Muscle of arm (tissue), 12 donors: ENCODE measurements around the gene NXT1. TPM values are rescaled to one million over a fixed set of nuclear protein-coding genes. Genes with fewer than 3 reads are reported as not detected.

ENCODE experiments used
- DNase-seq: peaks from one replicate; pipeline ENCODE4 v3.0.0-alpha.2; 2013
- polyA plus RNA-seq, 12 donors: library from polyadenylated mRNA; unstranded; fragments of 120-200 nt; gene quantifications; one replicate each; pipeline ENCODE4 v1.2.1, GENCODE V29; 2013; ENCODE audit not compliant: insufficient read length in 12 of 12

Gene NXT1
- polyA plus RNA-seq, 12 donors, result 8.0 to 17.3 (median 10.8) TPM; not detected in 1

- peak; percentile 99 for DNase-seq
These were observed 7.4 kb downstream of the NXT1 start for GRCh38 chr20:23357767-23358562.

DNA sequence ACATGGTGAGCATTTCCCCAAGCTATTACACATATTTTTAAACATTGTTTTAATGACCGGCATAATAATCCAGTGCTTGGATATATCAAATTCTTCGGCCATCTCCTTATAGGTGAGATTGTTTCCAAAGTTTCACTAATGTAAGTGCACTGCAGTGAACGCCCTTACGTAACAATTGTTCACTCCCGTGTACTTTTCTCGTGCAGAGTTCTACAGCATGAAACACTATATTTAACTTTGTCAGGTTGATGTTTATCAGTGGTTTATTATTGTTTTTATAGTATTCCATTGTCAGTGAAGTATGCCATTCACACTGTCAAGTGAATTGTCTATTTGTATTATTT is 7.9 kb downstream of the NXT1 start:
- no peak for DNase-seq

DNA sequence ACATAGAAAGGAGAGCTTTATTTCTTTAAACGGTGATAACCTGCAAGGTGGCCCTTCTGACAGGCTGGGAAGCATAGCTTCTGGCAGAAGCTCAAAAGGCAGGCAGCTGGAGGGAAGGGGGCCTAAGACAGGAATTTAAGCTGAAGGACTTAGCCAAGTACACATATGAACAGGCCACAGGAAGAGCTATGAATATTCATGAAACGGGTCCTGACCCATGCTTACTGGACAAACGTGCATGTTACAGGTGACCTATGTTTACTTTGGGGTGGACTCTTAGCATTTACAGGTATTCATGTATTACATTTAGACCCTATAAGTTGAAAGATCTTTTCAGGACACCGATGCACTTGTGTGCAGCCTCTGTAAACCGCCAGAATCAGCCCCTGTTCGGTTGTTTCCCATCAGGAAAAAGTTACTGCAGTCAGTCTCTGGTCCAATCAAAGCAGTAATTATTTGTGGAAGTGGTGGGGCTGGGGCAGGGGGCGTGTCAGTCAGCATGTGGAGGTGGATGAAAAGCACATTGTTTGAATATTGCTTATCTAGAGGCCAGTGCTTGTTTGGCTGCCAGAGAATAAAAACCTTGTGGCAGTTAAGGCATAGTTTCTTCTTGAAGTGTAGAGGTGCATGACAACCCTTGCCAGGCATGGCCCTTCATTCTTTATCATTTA is 8.5 kb downstream of the NXT1 start:
- DNase-seq, result no peak

DNA sequence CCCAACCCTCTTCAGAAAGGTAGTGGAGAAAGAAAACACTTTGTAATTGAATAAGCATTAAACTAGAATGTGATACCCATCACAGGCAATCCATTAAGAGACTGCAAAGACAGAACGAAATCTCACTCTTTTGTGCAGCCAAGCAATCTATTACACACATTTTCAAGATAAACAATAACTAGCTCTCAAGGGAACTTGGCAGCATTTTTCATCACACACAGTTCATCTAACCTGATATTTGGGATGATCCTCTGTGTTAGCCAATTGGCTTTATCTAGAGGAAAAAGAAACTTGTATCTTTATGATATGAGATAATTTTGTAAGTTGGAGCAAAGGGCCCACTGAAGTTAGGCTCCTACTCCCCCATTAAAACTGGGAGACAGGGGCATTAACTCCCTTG is 9.9 kb downstream of the NXT1 start:
- no peak for DNase-seq

GRCh38 chr20:23361119-23361475 is 10.5 kb downstream of the NXT1 start:
- DNase-seq, result no peak

GRCh38 chr20:23361476-23362391 is 11.1 kb downstream of the NXT1 start, which contains the start of gene GZF1:
TSS of gene GZF1 (plus strand) at chr20:23362182. CDS start at chr20:23364384, 2,202 bp downstream.
- DNase-seq, result peak; percentile 99

DNA sequence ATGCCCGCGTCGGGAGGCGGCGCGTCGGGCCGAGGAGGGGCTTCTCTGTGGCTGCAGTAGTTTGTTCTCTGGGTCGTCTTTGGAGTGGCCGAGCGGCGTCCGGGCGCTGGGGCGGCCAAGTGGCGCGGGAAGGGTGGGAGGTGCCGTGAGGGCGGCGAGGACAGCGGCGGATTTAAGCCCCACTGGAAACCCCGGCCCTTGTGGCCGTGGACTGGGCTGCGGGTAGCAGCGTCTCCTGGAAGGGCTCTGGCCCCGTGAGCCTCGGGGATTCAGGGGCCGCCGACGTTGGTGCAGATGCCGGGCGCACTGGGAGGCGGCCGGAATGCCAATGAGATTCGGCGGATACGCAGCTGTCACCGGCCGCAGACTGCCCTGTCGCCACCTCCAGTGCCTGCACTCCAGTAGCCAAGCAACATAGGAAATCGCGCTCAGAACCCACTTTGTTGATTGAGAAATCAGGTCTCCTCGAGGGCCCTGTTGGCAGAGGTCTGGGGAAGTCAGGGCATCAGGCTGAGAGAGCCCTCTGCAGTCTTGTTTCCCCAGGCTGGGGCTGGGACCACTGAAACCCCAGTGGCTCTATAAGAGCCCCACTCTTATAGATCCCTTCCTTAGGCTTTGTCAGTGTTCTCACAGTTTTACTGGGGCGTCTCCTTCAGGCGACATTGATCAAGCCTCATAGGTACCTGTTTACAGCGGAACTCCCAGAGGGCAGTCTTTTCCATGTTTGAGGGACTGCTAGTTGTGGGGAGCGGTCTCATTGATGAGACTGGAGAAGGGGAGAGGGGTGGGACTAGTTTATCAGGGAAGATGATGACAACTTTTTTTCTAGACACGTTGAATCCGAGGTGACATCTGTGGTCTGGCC is 12.0 kb downstream of the NXT1 start:
- DNase-seq, result peak; percentile 56

- DNase-seq, result no peak
These were observed 12.7 kb downstream of the NXT1 start for GRCh38 chr20:23363257-23363649.

- DNase-seq, result no peak
These were observed 15.0 kb downstream of the NXT1 start for GRCh38 chr20:23365390-23366165.

DNA sequence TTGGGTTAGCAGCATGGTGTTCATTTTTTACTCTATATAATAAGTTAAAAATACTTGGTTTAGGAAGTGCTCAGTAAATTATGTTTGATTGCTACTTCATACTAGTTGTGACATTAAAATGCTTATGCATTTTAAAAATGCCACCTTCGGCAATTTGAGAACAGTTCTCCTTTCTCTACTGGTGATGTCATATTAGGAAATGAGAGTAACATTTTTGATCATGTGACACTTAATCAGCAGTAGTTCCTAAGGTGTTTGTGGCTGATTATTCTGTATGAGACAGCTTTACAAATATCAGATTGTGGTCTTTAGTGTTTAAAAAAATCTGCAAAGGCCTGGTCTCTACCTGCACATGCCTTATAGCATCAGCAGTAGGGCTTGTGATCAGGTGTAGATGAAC is 15.8 kb downstream of the NXT1 start:
- no peak for DNase-seq

DNA sequence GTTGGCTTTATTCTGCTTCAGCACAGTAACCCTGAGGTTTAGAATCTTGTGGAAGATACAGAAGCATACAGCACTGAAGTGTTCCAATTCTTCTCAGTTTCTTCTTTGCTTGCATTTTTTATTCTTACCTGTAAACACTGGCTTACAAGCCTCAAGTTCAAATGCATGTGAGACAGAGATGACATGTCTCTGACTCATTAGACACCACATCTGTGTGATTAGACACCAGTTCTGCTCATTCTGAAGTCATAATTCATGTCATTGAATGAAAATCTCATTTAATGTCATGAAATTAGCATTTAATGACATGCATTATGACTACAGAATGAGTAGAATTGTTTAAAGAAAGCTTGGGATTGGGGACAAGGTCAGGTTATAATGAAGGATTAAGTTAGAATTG is 17.2 kb downstream of the NXT1 start:
- DNase-seq, result no peak

GRCh38 chr20:23368316-23369071 is 17.9 kb downstream of the NXT1 start:
- no peak for DNase-seq

DNA sequence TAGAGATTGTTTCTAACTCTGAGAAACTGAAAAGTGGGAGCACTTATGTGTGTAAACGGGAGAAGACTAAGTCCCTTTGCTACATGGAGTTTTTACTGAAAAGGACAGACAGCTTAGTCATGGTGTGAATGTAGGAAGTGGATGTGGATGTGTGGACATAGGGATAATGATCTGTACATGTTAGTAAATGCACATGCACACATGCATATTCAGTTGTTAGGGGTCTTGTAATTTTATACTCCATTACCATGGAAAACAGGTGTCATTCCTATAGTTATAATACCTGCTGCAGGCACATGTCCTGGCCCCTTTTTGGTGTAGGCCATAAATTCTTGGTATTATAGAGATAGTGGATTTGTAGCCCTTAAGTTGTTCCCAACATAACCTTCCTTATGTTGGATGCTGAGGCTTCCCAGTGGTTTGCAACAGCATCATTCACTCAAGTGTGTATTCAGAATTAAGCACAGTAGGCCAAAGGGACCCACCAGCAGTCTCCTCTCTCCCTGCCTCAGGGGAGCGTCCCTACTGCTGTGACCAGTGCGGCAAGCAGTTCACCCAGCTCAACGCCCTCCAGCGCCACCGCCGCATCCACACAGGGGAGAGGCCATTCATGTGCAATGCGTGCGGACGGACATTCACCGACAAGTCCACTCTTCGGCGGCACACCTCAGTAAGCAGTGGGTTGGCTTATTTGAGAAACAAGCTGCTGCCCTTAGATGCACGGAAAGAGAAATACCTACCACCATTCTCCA is 18.7 kb downstream of the NXT1 start:
- no peak for DNase-seq

GRCh38 chr20:23370274-23370673 is 19.7 kb downstream of the NXT1 start:
- no peak for DNase-seq

DNA sequence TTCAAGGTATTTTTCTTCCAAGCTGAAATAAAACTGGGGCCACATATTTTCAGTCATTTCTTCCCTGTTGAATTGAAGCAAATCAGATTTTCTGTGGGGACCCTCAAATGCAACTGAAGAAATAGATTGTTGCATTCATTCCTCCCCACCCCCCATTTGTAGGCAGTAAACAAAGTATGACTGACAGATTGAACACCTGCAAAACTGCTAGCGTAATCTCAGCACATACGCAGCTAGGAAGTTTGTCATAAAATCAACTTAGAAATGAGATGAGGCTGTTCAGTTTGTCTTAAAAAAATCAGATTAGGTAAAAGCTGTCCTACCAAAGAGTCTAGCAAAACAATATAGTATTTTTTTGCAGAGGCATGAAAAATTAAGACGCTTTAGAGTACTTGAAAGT is 20.3 kb downstream of the NXT1 start:
- DNase-seq, result no peak

DNA sequence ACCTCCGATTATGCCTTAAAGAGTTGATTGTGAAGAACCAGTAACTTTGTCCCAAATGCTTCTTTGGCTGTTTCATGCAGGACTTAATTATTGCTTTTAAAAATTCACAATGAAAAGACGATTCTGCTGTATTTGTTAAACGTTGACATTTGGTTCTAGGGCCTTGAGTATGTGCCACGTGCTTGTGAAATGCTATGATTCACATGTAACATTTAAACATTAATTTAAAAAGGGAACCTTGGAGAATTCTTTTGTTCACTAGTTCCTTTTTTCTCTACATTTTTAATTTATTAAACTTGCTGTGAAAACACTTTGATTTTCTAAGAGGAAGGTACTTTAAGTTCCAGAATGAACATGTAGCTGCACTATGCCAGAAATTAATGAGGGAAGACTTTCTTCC is 20.9 kb downstream of the NXT1 start:
- DNase-seq, result no peak

DNA sequence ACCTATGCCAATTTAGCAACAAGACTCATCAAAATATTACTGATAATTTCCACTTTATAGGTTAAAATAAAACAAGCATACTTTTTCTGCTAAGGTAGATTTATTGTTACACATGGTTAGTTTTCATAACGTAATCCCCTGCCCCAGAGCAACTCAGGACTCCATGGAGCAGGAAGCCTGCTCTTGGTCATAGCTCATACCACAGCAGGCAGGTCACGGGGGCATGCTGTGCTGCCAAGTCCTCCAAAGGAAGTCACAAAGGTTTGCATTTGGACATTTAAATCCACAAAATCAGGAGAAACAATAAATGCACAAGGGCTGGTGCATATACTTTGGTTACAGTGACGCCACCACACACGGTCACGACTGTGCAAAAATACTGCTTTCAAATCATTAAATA is 23.9 kb downstream of the NXT1 start:
- no peak for DNase-seq

DNA sequence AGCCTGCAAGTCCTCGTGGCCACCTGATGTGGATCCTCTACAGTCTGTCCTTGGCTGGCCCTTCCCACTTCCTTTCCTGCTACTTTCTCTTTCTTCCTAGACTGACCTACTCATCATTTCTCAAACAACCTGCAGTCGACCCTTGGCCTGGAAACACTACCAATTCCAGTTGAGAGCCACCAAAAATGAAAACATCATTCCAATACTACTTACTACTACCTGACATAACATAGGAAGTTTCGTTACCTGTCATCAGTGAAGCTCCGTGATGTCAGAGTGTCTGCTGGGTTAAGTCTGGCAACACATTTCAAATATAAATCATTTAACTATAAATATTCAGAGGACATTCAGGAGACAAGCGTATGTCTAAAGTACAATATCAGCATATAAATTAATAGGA is 25.2 kb downstream of the NXT1 start:
- no peak for DNase-seq

DNA sequence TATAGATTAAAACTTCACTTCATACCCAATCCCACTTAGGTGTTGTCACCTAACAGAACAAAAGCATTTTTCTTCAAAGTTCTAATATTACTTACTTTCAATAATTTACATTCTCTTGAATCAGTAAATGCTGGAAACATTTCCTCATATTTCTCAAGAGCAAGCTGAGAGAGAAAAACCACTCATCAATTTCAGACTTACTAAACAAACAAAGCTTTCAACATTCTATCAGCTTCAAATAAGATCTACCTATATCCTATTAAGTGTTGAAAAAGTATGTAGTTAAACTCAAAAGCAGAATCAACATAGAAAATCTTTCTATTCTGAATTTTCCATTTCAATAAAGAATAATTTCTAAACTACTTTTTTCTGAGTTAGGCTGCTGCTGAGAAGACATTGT is 29.2 kb downstream of the NXT1 start:
- DNase-seq, result no peak
